Panc1 (cell line): ENCODE results near the gene GRB7. TPM values are rescaled to one million over a fixed set of nuclear protein-coding genes. Genes with fewer than 3 reads are reported as not detected.

Experiments used
- ATAC-seq: fragments of 200-7000 bp; cut with Tn5 transposase; 2 replicates; pipeline ENCODE4 v1.9.1; 2020; ENCODE audit warnings: mild to moderate bottlenecking, moderate library complexity
- BruUV-seq: library from RNA; stranded (reverse); fragments of 400-500 nt; replicated peaks from 2 replicates; lab custom pipeline; 2021; lab: Mats Ljungman, UMichigan
- CTCF ChIA-PET: fragments of 300-600 bp; sonication (Branson Sonifier 250); formaldehyde crosslinking; loops from one replicate; lab custom pipeline; 2022; ENCODE audit warnings: antibody characterized with exemption; lab: Charles Lee
- POLR2A ChIA-PET: fragments of 300-600 bp; sonication (Branson Sonifier 250); formaldehyde crosslinking; loops from one replicate; lab custom pipeline; 2022; ENCODE audit warnings: antibody characterized with exemption; lab: Charles Lee
- DNase-seq: peaks from one replicate; pipeline ENCODE4 v3.0.0-alpha.2; 2010; ENCODE audit warnings: low read depth, low spot score
- H3K27ac ChIP-seq: 2 replicates; pipeline ENCODE4 v1.5.1; 2011; ENCODE audit warnings: mild to moderate bottlenecking, low read length, inconsistent platforms
- H3K27me3 ChIP-seq: fragments of 200-500 bp; sonication (Bioruptor generic); 2 replicates; pipeline ENCODE4 v1.6.0; 2014; ENCODE audit warnings: low read length, inconsistent platforms; ENCODE audit not compliant: control insufficient read depth, insufficient read depth
- H3K36me3 ChIP-seq: fragments of 200-500 bp; sonication (Bioruptor generic); 2 replicates; pipeline ENCODE4 v1.5.1; 2014; ENCODE audit warnings: inconsistent platforms, mild to moderate bottlenecking, low read length, moderate library complexity; ENCODE audit not compliant: control insufficient read depth, insufficient read depth
- H3K4me1 ChIP-seq: 2 replicates; pipeline ENCODE4 v1.5.1; 2011; ENCODE audit warnings: inconsistent platforms, mild to moderate bottlenecking, low read length, moderate library complexity; ENCODE audit not compliant: control insufficient read depth, insufficient read depth
- H3K4me3 ChIP-seq, 2 experiments: 2 replicates each; pipeline ENCODE4 v1.5.1; 2011 to 2012; ENCODE audit warnings: low read depth in 2 of 2, low read length in 2 of 2, mild to moderate bottlenecking in 2 of 2, inconsistent platforms in 1 of 2, moderate library complexity in 1 of 2
- H3K9me3 ChIP-seq: fragments of 200-500 bp; sonication (Bioruptor generic); 2 replicates; pipeline ENCODE4 v1.5.1; 2014; ENCODE audit warnings: low read depth, mild to moderate bottlenecking, inconsistent platforms, low read length, moderate library complexity; ENCODE audit not compliant: control insufficient read depth, insufficient read depth
- POLR2AphosphoS5 ChIP-seq: IDR thresholded peaks from 2 replicates; pipeline ENCODE4 v1.6.1; 2012; ENCODE audit warnings: mild to moderate bottlenecking, low read depth, low read length, moderate library complexity
- REST ChIP-seq, 2 experiments: IDR thresholded peaks; 2 replicates each; pipeline ENCODE4 v1.6.1; 2011 to 2012; ENCODE audit warnings: low read depth in 2 of 2, control low read depth in 1 of 2, low read length in 1 of 2, mild to moderate bottlenecking in 1 of 2, moderate library complexity in 1 of 2; ENCODE audit not compliant: insufficient read depth in 1 of 2
- SIN3A ChIP-seq: IDR thresholded peaks from 2 replicates; pipeline ENCODE4 v1.6.1; 2012; ENCODE audit warnings: low read depth, mild to moderate bottlenecking, low read length, moderate library complexity, borderline replicate concordance; ENCODE audit not compliant: insufficient read depth
- TCF7L2 ChIP-seq: IDR thresholded peaks from 2 replicates; pipeline ENCODE4 v1.6.1; 2011; ENCODE audit warnings: mild to moderate bottlenecking, low read depth, low read length, inconsistent platforms
- in situ Hi-C: cut with HindIII; loops from 2 replicates; pipeline ENCODE4 v1.10.0; 2016; ENCODE audit warnings: low sequenced_read_pairs, low pct_unique_long_range_greater_than_20kb
- intact Hi-C: fragments of 100-400 bp; cut with micrococcal nuclease; formaldehyde crosslinking; loops from one replicate; pipeline ENCODE4 v1.10.0; 2022; ENCODE audit not compliant: unreplicated experiment
- total RNA-seq: library from RNA; stranded (reverse); gene quantifications from one replicate; pipeline ENCODE4 v1.2.1, GENCODE V29; 2021; ENCODE audit not compliant: unreplicated experiment
- TF ChIP-seq, protein P1 (sequence below): fragments of 450-650 bp; IDR thresholded peaks from 2 replicates; pipeline ENCODE4 v1.5.1; 2017; ENCODE audit warnings: mild to moderate bottlenecking

GRB7 gene
- total RNA-seq, 1 experiment from 2014 or later = 2.8 TPM

- no peak for DNase-seq
- Histone ChIP-seq H3K27ac (no peak overlapping the region), H3K36me3 (no peaks in the 10 kb centered on the region), H3K4me1 (no peaks in the 10 kb centered on the region), H3K27me3 (no peaks in the 10 kb centered on the region), H3K9me3 (no peaks in the 10 kb centered on the region), H3K4me3 (no peak overlapping the region)
- POLR2A ChIA-PET = no interaction called here
- in situ Hi-C loops (no loop called here), intact Hi-C loops (no loop called here)
- ATAC-seq = no peak
- BruUV-seq = no TSS peak
- CTCF ChIA-PET = no interaction called here
- no peak for TF ChIP-seq TCF7L2
- TF ChIP-seq, protein P1, sequence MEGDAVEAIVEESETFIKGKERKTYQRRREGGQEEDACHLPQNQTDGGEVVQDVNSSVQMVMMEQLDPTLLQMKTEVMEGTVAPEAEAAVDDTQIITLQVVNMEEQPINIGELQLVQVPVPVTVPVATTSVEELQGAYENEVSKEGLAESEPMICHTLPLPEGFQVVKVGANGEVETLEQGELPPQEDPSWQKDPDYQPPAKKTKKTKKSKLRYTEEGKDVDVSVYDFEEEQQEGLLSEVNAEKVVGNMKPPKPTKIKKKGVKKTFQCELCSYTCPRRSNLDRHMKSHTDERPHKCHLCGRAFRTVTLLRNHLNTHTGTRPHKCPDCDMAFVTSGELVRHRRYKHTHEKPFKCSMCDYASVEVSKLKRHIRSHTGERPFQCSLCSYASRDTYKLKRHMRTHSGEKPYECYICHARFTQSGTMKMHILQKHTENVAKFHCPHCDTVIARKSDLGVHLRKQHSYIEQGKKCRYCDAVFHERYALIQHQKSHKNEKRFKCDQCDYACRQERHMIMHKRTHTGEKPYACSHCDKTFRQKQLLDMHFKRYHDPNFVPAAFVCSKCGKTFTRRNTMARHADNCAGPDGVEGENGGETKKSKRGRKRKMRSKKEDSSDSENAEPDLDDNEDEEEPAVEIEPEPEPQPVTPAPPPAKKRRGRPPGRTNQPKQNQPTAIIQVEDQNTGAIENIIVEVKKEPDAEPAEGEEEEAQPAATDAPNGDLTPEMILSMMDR = no peak
- no peak for TF ChIP-seq REST (IDR thresholded peaks at IDR 0.05; ENCODE audit: insufficient read depth in 1 of 2, low read depth in 2 of 2, low read length in 1 of 2)
- no peak for TF ChIP-seq POLR2AphosphoS5
These were observed 18.0 kb upstream of the GRB7 start for GRCh38 chr17:39719563-39720355.

DNA sequence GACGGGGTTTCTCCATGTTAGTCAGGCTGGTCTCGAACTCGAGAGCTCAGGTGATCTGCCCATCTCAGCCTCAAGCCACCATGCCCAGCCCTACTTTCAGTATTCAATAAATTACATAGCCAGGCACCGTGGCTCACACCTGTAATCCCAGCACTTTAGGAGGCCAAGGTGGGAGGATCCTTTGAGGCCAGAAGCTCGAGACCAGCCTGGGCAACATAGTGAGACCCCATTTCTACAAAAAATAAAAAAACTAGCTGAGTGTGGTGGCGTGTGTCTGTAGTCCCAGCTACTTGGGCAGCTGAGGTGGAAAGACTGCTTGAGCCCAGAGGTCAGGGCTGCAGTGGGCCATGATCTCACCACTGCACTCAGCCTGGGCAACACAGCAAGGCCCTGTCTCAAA is 15.6 kb upstream of the GRB7 start:
- in situ Hi-C loops (no loop called here), intact Hi-C loops (no loop called here)
- TF ChIP-seq, protein P1 = no peak
- no peak for TF ChIP-seq SIN3A
- no peak for TF ChIP-seq TCF7L2
- no peak for TF ChIP-seq REST (IDR thresholded peaks at IDR 0.05; ENCODE audit: insufficient read depth in 1 of 2, low read depth in 2 of 2, low read length in 1 of 2)
- TF ChIP-seq POLR2AphosphoS5 = no peak
- Histone ChIP-seq H3K4me3 (no peak overlapping the region), H3K4me1 (no peaks in the 10 kb centered on the region), H3K27ac (no peak overlapping the region), H3K9me3 (no peaks in the 10 kb centered on the region), H3K27me3 (no peaks in the 10 kb centered on the region), H3K36me3 (no peaks in the 10 kb centered on the region)
- ATAC-seq (no peak), DNase-seq (no peak)
- ChIA-PET POLR2A (no interaction called here), CTCF (interaction anchor here (0.6 to 1.2 kb wide), 2 partner anchors 9 to 28 kb away, joined by 4 to 6 read pairs; no protein-coding TSS in a partner anchor)
- no TSS peak for BruUV-seq
